Measurements from ENCODE around the gene KIF3A.

Gene KIF3A

DNA sequence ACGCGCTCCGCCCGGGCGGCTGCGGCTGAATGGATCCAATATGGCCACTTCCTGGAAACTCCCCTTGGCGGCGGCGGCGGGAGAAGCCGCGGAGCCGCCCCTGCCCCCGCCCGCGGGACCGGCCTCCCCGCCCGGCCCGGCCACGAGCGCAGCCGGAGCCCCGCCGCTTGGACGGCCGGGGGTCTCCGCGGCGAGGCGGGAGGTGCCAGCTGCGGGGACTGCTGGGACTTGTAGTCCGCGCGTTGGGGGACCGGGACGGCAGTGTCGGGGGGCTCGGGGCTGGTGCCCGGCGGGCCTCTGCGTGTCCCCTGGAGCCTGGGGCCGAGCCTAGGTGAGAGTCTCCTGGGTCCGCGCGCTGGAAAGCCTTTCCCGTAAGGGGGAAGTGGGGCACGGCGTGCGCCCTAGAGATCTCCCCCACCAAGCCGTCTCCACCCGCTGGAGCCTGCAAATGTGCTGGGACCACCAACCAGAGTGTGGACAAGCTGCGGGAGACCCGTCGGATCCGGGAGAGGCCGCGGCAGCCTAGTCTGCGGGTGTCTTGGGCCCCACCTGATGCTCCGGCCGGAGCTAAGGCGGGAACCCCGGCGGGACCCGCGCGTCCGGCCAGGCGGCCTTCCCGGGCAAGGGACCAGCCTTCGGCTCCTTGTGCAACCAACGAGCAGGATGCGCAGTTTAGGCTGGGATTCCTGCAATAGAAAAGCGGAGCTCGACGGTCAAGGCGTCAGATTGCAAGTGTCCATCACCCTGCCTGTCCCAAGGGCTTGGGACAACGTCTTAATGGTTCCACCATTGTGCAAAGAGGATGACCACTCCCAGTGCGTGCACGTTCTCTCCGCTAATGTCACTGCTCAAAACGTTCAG lies 40.1 kb upstream of the KIF3A start, which contains the start of gene SEPTIN8:
SEPTIN8 (minus strand) TSS at position 31 of the 861 bp plus-strand sequence. CDS start 102 bp downstream, outside the sequence.
- Histone ChIP-seq H3K27ac (ENCODE audit: low read length) (peak within 1 kb of the TSS; percentile 11), H3K27me3 (ENCODE audit: control insufficient read depth in 1 of 2, insufficient read depth in 2 of 2, low read length in 2 of 2) (no peaks in the 10 kb centered on the region), H3K4me3 (ENCODE audit: low read length in 2 of 2) (peak within 1 kb of the TSS; percentile 79 to 93), H3K9me3 (ENCODE audit: control insufficient read depth in 2 of 2, low read length in 2 of 2) (no peaks in the 10 kb centered on the region), H3K4me1 (ENCODE audit: control insufficient read depth, insufficient read depth, low read length) (peaks cover 42% of the 10 kb centered on the region), H3K9ac (ENCODE audit: low read length in 2 of 2) (peak within 1 kb of the TSS; percentile 72 to 75), H3K36me3 (ENCODE audit: control insufficient read depth in 2 of 2, insufficient read depth in 2 of 2, low read length in 2 of 2) (no peaks in the 10 kb centered on the region)

- Histone ChIP-seq H3K4me1 (ENCODE audit: control insufficient read depth, insufficient read depth, low read length) (peaks cover 43% of the 10 kb centered on the region), H3K9ac (ENCODE audit: low read length in 2 of 2) (peak overlapping the region; percentile 64 to 66), H3K9me3 (ENCODE audit: control insufficient read depth in 2 of 2, low read length in 2 of 2) (no peaks in the 10 kb centered on the region), H3K27ac (ENCODE audit: low read length) (no peak overlapping the region), H3K4me3 (ENCODE audit: low read length in 2 of 2) (peak overlapping the region; percentile 67 to 93), H3K36me3 (ENCODE audit: control insufficient read depth in 2 of 2, insufficient read depth in 2 of 2, low read length in 2 of 2) (no peaks in the 10 kb centered on the region), H3K27me3 (ENCODE audit: control insufficient read depth in 1 of 2, insufficient read depth in 2 of 2, low read length in 2 of 2) (no peaks in the 10 kb centered on the region)
These were observed 39.5 kb upstream of the KIF3A start for GRCh38 chr5:132776938-132777208.

DNA sequence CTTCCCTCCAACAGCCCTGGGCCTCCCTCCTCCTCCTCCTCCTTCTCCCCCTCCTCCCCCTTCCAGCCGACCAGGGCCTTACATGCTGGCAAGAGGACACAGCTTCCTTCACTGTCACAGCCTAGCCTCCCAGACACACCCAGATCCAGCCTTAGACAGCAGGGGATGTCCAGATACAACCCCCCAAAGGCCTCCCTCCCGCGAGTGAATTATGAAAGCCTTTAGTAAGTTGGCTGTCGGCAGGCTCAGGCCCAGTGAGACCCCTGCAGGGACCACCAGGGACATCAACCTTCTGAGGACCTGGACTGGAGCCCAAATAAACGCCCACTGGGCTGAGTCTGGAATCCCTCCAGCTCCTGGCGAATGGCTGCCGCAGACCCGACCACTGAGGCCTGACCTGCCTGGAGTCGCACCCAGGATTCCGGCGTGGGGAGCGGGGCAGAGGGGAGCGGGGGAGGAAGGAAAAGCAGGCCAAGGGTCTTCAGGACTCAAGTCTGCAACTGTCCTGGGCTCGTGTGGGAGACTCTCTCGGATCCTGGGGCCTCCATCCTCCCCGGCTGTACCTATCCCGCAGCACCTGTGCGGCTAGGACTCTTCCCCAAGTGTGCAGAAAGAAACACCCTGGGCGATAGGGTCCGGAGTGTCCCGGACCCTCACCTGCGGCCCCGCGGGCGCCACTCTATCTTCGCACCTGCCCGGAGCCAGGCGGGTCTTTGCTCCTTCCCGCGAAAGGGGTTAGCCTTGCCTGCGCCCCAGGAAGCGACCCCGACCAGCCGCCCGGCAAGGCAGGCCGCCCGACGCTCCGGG lies 39.0 kb upstream of the KIF3A start:
- Histone ChIP-seq H3K9ac (ENCODE audit: low read length in 2 of 2) (peak overlapping the region; percentile 64 to 68), H3K9me3 (ENCODE audit: control insufficient read depth in 2 of 2, low read length in 2 of 2) (no peaks in the 10 kb centered on the region), H3K4me1 (ENCODE audit: control insufficient read depth, insufficient read depth, low read length) (peaks cover 45% of the 10 kb centered on the region), H3K36me3 (ENCODE audit: control insufficient read depth in 2 of 2, insufficient read depth in 2 of 2, low read length in 2 of 2) (no peaks in the 10 kb centered on the region), H3K27ac (ENCODE audit: low read length) (no peak overlapping the region), H3K27me3 (ENCODE audit: control insufficient read depth in 1 of 2, insufficient read depth in 2 of 2, low read length in 2 of 2) (no peaks in the 10 kb centered on the region), H3K4me3 (ENCODE audit: low read length in 2 of 2) (peak overlapping the region; percentile 67 to 93)

GRCh38 chr5:132775476-132775961 lies 38.2 kb upstream of the KIF3A start:
- Histone ChIP-seq H3K9ac (ENCODE audit: low read length in 2 of 2) (peak overlapping the region in 1 of 2 donors; percentile 64), H3K9me3 (ENCODE audit: control insufficient read depth in 2 of 2, low read length in 2 of 2) (no peaks in the 10 kb centered on the region), H3K36me3 (ENCODE audit: control insufficient read depth in 2 of 2, insufficient read depth in 2 of 2, low read length in 2 of 2) (no peaks in the 10 kb centered on the region), H3K27me3 (ENCODE audit: control insufficient read depth in 1 of 2, insufficient read depth in 2 of 2, low read length in 2 of 2) (no peaks in the 10 kb centered on the region), H3K27ac (ENCODE audit: low read length) (no peak overlapping the region), H3K4me3 (ENCODE audit: low read length in 2 of 2) (peak overlapping the region; percentile 52 to 67), H3K4me1 (ENCODE audit: control insufficient read depth, insufficient read depth, low read length) (peaks cover 51% of the 10 kb centered on the region)

DNA sequence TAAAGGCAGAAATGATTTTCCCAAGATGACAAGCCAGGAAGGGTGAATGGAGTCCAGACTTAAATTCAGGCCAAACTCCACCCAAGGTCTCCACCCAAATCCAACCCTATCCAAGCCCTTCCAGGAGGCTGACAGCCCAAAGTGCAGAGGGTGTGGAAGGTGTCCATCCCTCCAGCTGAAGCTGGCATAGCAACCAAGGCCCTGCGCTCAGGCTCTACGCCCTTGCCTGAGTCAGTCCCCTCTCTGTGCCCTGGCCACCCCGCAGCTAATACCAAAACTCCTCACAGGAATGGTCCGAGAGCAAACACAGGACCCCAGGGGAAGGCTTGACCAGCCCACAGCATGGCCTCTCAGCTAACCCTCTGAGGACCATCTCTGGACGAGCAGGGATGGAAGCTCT lies 37.5 kb upstream of the KIF3A start:
- H3K27me3 ChIP-seq (ENCODE audit: control insufficient read depth in 1 of 2, insufficient read depth in 2 of 2, low read length in 2 of 2) = no peaks in the 10 kb centered on the region
- no peak overlapping the region for H3K27ac ChIP-seq (ENCODE audit: low read length)
- no peaks in the 10 kb centered on the region for H3K9me3 ChIP-seq (ENCODE audit: control insufficient read depth in 2 of 2, low read length in 2 of 2)
- peak overlapping the region in 1 of 2 donors; percentile 52 for H3K4me3 ChIP-seq (ENCODE audit: low read length in 2 of 2)
- H3K36me3 ChIP-seq (ENCODE audit: control insufficient read depth in 2 of 2, insufficient read depth in 2 of 2, low read length in 2 of 2) = no peaks in the 10 kb centered on the region
- peaks cover 54% of the 10 kb centered on the region for H3K4me1 ChIP-seq (ENCODE audit: control insufficient read depth, insufficient read depth, low read length)
- H3K9ac ChIP-seq (ENCODE audit: low read length in 2 of 2) = no peak overlapping the region

GRCh38 chr5:132774406-132774805 lies 37.1 kb upstream of the KIF3A start:
- H3K27ac ChIP-seq (ENCODE audit: low read length) = no peak overlapping the region
- peaks cover 54% of the 10 kb centered on the region for H3K4me1 ChIP-seq (ENCODE audit: control insufficient read depth, insufficient read depth, low read length)
- H3K36me3 ChIP-seq (ENCODE audit: control insufficient read depth in 2 of 2, insufficient read depth in 2 of 2, low read length in 2 of 2) = no peaks in the 10 kb centered on the region
- H3K4me3 ChIP-seq (ENCODE audit: low read length in 2 of 2) = no peak overlapping the region
- no peak overlapping the region for H3K9ac ChIP-seq (ENCODE audit: low read length in 2 of 2)
- no peaks in the 10 kb centered on the region for H3K27me3 ChIP-seq (ENCODE audit: control insufficient read depth in 1 of 2, insufficient read depth in 2 of 2, low read length in 2 of 2)
- H3K9me3 ChIP-seq (ENCODE audit: control insufficient read depth in 2 of 2, low read length in 2 of 2) = no peaks in the 10 kb centered on the region

DNA sequence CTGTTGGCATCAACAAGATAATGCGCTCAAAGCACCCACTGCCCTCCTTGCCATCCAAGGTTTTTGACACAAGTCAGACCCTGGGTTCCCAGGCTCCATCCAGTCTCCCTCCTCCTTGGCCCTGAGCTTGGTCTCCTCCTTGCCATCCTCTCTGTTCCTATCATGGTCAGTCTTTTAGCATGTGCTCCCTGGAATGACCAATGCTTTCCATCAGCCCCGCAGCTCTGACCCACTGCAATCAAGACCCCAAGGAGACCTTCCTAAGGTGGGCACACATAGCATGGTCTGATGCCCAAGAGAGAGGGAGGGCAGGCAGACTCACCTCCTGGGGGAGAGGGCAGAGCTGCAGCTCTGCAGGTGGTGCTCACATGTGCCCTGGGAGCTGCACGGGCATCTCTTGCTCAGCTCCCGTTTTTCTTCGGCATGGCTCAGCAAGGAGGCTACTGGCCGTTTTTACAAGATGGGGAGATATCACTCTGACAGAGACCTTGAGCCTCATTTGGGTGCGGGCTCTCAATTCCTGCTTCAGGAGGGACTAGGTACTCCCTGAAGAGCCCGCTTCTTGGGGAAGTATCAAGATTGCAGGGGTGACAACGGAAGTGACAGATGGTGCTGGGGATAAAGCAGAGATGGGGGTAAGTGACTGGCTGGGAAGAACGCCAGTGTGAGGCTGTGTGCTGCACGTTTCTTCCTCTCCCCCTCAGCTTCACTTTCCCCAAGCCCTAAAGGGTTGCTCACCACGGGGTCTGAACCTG lies 36.4 kb upstream of the KIF3A start:
- no peaks in the 10 kb centered on the region for H3K36me3 ChIP-seq (ENCODE audit: control insufficient read depth in 2 of 2, insufficient read depth in 2 of 2, low read length in 2 of 2)
- H3K9ac ChIP-seq (ENCODE audit: low read length in 2 of 2) = no peak overlapping the region
- no peak overlapping the region for H3K4me3 ChIP-seq (ENCODE audit: low read length in 2 of 2)
- H3K4me1 ChIP-seq (ENCODE audit: control insufficient read depth, insufficient read depth, low read length) = peaks cover 59% of the 10 kb centered on the region
- H3K9me3 ChIP-seq (ENCODE audit: control insufficient read depth in 2 of 2, low read length in 2 of 2) = no peaks in the 10 kb centered on the region
- H3K27me3 ChIP-seq (ENCODE audit: control insufficient read depth in 1 of 2, insufficient read depth in 2 of 2, low read length in 2 of 2) = no peaks in the 10 kb centered on the region
- H3K27ac ChIP-seq (ENCODE audit: low read length) = no peak overlapping the region

GRCh38 chr5:132773114-132773513 lies 35.8 kb upstream of the KIF3A start:
- Histone ChIP-seq H3K27me3 (ENCODE audit: control insufficient read depth in 1 of 2, insufficient read depth in 2 of 2, low read length in 2 of 2) (no peaks in the 10 kb centered on the region), H3K36me3 (ENCODE audit: control insufficient read depth in 2 of 2, insufficient read depth in 2 of 2, low read length in 2 of 2) (no peaks in the 10 kb centered on the region), H3K27ac (ENCODE audit: low read length) (no peak overlapping the region), H3K9ac (ENCODE audit: low read length in 2 of 2) (no peak overlapping the region), H3K9me3 (ENCODE audit: control insufficient read depth in 2 of 2, low read length in 2 of 2) (no peaks in the 10 kb centered on the region), H3K4me3 (ENCODE audit: low read length in 2 of 2) (no peak overlapping the region), H3K4me1 (ENCODE audit: control insufficient read depth, insufficient read depth, low read length) (peaks cover 62% of the 10 kb centered on the region)

- Histone ChIP-seq H3K4me3 (ENCODE audit: low read length in 2 of 2) (peak overlapping the region in 1 of 2 donors; percentile 8), H3K27me3 (ENCODE audit: control insufficient read depth in 1 of 2, insufficient read depth in 2 of 2, low read length in 2 of 2) (no peaks in the 10 kb centered on the region), H3K4me1 (ENCODE audit: control insufficient read depth, insufficient read depth, low read length) (peaks cover 63% of the 10 kb centered on the region), H3K36me3 (ENCODE audit: control insufficient read depth in 2 of 2, insufficient read depth in 2 of 2, low read length in 2 of 2) (no peaks in the 10 kb centered on the region), H3K9ac (ENCODE audit: low read length in 2 of 2) (no peak overlapping the region), H3K9me3 (ENCODE audit: control insufficient read depth in 2 of 2, low read length in 2 of 2) (no peaks in the 10 kb centered on the region), H3K27ac (ENCODE audit: low read length) (no peak overlapping the region)
These were observed 35.1 kb upstream of the KIF3A start for GRCh38 chr5:132772291-132773070.

DNA sequence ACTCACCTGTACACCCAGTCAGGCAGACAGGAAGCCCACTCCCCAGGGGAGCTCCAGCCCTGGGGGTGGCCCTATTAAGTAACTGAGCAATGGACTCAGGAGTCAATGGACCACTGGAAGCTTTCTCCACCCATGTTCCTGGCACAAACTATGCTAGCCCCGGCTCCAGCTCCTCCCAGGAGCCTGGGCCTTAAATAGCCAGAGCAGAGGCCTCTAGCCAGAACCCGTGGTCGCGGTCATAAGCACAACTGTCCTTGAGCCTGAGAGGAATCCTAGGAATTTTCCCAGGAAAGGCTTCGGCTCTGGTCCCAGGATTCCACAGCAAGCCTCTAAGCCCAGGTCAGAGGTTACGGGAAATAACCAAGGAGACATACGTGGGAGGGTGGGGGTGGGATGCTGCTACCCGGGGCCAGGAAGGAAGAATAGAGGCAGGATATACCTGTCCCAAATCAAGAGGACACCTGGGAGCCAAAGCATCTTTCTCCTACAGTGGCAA lies 34.2 kb upstream of the KIF3A start:
- Histone ChIP-seq H3K9me3 (ENCODE audit: control insufficient read depth in 2 of 2, low read length in 2 of 2) (no peaks in the 10 kb centered on the region), H3K27ac (ENCODE audit: low read length) (no peak overlapping the region), H3K9ac (ENCODE audit: low read length in 2 of 2) (no peak overlapping the region), H3K36me3 (ENCODE audit: control insufficient read depth in 2 of 2, insufficient read depth in 2 of 2, low read length in 2 of 2) (no peaks in the 10 kb centered on the region), H3K4me1 (ENCODE audit: control insufficient read depth, insufficient read depth, low read length) (peaks cover 61% of the 10 kb centered on the region), H3K27me3 (ENCODE audit: control insufficient read depth in 1 of 2, insufficient read depth in 2 of 2, low read length in 2 of 2) (no peaks in the 10 kb centered on the region), H3K4me3 (ENCODE audit: low read length in 2 of 2) (peak overlapping the region in 1 of 2 donors; percentile 22)

All from stomach smooth muscle (tissue), 2 donors.